ENCODE data around the gene STXBP6.

DNA sequence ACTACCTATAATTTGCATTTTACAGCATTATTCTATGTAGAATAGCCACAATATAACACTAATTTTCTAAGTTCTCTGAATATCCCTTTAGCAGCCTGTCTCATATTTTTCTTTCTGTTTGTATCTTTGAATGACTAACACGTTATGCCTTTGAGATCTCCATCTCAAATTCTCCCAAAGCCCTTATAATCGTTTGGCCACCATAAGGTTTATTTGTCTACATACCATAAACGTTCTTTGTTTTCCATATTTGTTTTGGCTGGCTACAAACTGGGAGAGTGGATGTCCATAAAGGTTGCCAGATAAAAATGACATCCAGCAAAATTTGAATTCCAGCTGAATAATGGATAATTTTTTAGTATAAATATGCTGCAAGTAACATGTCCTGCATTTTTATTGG lies 203.7 kb downstream of the STXBP6 start:
- TF ChIP-seq, protein P1, sequence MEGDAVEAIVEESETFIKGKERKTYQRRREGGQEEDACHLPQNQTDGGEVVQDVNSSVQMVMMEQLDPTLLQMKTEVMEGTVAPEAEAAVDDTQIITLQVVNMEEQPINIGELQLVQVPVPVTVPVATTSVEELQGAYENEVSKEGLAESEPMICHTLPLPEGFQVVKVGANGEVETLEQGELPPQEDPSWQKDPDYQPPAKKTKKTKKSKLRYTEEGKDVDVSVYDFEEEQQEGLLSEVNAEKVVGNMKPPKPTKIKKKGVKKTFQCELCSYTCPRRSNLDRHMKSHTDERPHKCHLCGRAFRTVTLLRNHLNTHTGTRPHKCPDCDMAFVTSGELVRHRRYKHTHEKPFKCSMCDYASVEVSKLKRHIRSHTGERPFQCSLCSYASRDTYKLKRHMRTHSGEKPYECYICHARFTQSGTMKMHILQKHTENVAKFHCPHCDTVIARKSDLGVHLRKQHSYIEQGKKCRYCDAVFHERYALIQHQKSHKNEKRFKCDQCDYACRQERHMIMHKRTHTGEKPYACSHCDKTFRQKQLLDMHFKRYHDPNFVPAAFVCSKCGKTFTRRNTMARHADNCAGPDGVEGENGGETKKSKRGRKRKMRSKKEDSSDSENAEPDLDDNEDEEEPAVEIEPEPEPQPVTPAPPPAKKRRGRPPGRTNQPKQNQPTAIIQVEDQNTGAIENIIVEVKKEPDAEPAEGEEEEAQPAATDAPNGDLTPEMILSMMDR (IDR thresholded peaks at IDR 0.05), result no peak
- no peak for TF ChIP-seq EZH2phosphoT487 (IDR thresholded peaks at IDR 0.05)

Measured in neural progenitor cell (in vitro differentiated cells).